ENCODE measurements around the gene KIF18B.
A peak's percentile ranks its signal among the peaks of the same experiment; 100 is the strongest.

Gene KIF18B

DNA sequence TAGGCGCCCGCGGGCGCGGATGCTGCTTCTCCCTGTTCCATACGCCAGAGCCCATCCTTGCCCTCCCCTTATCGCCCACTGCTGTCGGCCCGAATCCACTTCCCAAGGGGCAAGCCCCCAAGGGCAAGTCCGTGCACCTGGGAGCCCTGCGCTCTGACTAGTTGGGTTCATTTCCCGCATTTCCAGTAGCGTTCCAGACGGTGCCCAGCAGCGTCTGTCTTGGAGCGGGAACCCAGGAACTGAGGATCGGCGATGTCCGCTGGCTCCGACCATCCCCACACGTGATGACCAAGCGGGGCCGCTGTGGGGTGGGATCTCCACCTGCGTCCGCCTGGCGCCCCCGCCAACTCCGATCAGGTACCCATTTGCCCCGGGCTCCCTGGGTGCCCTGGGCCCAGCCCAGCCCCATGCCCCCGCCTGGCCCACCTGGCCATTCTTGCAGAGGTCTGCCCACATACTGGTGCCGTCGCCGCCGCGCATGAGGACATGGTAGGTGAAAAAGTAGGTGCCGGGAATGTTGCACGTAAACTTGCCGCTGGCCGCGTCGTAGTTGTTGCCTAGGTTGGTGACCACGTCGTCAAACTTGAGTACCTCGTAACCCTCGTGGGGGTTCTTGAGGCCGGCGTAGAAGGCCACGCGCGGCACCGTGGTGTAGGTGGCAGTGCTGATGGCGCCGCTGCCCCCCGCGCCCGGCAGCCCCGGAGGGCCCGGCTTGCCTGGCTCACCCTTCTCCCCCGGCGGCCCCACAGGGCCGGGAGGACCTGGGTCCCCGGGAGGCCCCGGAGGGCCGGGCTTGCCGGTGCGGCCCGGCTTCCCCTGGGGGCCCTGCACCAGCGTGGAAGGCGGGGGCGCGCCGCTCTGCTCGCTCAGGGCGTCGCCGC, 19.7 kb upstream of the KIF18B start:
- Histone ChIP-seq H3K36me3 (ENCODE audit: control insufficient read depth, insufficient read depth, low read length) (no peaks in the 10 kb centered on the region), H3K4me3 (ENCODE audit: low read length) (no peak overlapping the region), H3K9ac (ENCODE audit: low read length) (no peak overlapping the region), H3K4me1 (ENCODE audit: control insufficient read depth, insufficient read depth, low read length) (peaks cover 26% of the 10 kb centered on the region), H3K9me3 (ENCODE audit: control insufficient read depth, low read length) (no peaks in the 10 kb centered on the region), H3K27me3 (ENCODE audit: control insufficient read depth, insufficient read depth, low read length) (peaks cover 70% of the 10 kb centered on the region)

DNA sequence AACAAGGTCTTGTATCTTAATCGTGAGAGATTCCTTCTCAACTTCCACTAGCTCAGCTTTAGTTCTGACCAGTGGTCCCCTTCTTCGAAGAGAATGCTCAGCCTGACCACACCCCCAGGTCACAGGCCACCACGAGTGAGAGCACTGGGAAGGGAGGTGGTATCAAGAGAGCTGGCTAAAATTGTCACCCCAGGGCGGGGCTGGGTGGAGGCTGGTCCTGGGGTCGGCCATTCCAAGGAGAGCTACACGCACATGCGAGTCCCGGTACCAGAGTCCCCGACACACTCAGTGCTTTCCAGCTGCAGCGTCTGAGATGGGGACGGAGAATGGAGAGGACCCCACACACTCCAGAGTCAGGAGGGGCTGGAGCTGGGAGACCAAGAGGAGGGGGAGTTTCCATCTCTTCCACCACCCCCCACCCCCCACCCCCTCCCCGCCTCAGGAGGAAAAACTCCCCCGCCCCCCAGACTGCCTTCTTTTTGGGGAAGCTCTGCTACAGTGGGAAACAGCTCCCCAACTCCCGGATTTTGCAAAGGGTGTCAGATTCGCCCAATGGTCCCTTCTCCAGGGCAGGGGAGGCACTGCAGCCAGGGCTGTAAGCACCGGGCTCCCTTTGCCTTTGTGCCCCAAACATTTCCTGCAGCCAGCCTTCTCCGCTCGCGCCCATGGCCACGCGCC, 18.9 kb upstream of the KIF18B start:
- no peak overlapping the region for H3K9ac ChIP-seq (ENCODE audit: low read length)
- no peak overlapping the region for H3K4me3 ChIP-seq (ENCODE audit: low read length)
- H3K27me3 ChIP-seq (ENCODE audit: control insufficient read depth, insufficient read depth, low read length) = peaks cover 74% of the 10 kb centered on the region
- H3K9me3 ChIP-seq (ENCODE audit: control insufficient read depth, low read length) = no peaks in the 10 kb centered on the region
- peaks cover 26% of the 10 kb centered on the region for H3K4me1 ChIP-seq (ENCODE audit: control insufficient read depth, insufficient read depth, low read length)
- H3K36me3 ChIP-seq (ENCODE audit: control insufficient read depth, insufficient read depth, low read length) = no peaks in the 10 kb centered on the region

DNA sequence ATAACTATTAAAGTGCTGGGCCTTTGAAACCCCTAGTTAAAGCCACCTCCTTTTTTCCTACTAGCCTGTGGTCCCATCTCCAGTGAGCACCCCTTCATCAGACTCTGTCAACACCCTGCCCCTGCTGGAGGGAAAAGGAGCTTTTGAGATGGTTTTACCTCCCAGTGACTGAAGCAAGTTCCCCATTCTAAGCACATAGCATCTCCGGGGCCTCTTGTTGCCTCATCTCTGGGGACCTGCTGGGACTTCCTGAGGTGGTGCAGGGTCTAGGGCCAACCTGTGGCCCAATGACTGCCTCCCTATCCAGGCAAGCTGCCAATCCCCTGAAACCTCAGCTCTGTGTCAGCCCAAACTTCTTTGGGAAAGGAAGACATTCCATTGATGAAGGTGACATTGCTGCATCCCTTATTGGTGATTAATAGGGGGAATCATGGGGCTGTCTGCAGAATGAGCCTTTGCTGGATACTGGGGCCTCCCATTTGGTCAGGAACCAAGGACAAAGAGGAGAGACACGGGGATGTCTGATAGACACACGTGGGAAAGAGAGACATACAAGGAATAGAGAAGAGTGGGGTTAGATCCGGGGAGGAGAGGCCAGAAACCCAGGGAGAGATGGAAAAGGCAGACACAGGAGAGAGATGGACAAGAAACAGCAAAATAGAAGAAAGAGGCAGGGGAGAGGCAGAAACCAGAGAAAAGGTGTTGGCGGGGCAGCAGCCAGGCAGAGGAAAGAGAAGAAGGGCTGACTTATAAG, 18.1 kb upstream of the KIF18B start:
- Histone ChIP-seq H3K36me3 (ENCODE audit: control insufficient read depth, insufficient read depth, low read length) (no peaks in the 10 kb centered on the region), H3K27me3 (ENCODE audit: control insufficient read depth, insufficient read depth, low read length) (peaks cover 70% of the 10 kb centered on the region), H3K4me3 (ENCODE audit: low read length) (no peak overlapping the region), H3K9me3 (ENCODE audit: control insufficient read depth, low read length) (no peaks in the 10 kb centered on the region), H3K4me1 (ENCODE audit: control insufficient read depth, insufficient read depth, low read length) (peaks cover 26% of the 10 kb centered on the region), H3K9ac (ENCODE audit: low read length) (no peak overlapping the region)

DNA sequence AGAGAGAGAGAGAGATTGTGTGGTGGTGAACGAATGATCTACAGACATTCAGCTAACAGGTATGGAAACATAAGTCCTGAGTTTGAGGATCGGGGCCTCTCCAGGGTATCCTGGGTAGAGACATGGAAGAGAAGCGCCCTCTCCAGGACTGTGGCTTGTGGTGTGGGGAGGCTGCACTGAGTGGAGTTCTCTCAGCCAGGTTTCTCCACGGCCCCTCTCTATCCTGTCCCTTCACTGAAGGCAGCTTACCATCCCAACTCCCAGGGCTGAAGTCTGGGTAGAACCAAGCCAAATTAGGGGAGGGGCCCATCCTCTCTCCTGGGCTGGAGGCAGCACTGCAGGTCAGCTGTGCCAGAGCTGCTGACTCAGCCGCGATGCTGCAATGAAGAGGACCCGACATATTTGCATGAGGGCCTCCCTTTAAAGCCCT, 14.4 kb upstream of the KIF18B start:
- H3K4me1 ChIP-seq (ENCODE audit: control insufficient read depth, insufficient read depth, low read length) = peaks cover 1% of the 10 kb centered on the region
- H3K27me3 ChIP-seq (ENCODE audit: control insufficient read depth, insufficient read depth, low read length) = peaks cover 62% of the 10 kb centered on the region
- H3K36me3 ChIP-seq (ENCODE audit: control insufficient read depth, insufficient read depth, low read length) = no peaks in the 10 kb centered on the region
- H3K4me3 ChIP-seq (ENCODE audit: low read length) = no peak overlapping the region
- no peak overlapping the region for H3K9ac ChIP-seq (ENCODE audit: low read length)
- H3K9me3 ChIP-seq (ENCODE audit: control insufficient read depth, low read length) = no peaks in the 10 kb centered on the region

DNA sequence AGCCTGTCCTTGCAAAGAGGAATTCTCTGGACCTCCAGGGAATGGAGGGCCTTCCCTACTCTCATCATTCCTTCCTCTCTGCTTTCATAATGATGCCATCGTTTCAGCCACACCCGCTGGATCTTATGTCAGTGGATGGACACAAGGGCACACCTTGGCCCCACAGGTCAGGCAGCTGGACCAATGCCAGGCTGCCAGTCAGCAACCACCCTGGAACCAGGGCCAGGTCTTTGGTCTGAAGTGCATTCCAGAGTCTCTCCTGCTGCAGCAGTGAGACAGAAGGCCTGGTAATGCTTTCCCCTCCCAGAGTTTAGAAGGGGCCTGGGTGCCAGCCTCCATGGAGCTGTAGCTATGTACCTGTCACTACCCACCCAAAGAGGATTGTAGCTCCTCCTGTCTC, 13.1 kb upstream of the KIF18B start:
- Histone ChIP-seq H3K4me1 (ENCODE audit: control insufficient read depth, insufficient read depth, low read length) (no peaks in the 10 kb centered on the region), H3K27me3 (ENCODE audit: control insufficient read depth, insufficient read depth, low read length) (peaks cover 52% of the 10 kb centered on the region)

DNA sequence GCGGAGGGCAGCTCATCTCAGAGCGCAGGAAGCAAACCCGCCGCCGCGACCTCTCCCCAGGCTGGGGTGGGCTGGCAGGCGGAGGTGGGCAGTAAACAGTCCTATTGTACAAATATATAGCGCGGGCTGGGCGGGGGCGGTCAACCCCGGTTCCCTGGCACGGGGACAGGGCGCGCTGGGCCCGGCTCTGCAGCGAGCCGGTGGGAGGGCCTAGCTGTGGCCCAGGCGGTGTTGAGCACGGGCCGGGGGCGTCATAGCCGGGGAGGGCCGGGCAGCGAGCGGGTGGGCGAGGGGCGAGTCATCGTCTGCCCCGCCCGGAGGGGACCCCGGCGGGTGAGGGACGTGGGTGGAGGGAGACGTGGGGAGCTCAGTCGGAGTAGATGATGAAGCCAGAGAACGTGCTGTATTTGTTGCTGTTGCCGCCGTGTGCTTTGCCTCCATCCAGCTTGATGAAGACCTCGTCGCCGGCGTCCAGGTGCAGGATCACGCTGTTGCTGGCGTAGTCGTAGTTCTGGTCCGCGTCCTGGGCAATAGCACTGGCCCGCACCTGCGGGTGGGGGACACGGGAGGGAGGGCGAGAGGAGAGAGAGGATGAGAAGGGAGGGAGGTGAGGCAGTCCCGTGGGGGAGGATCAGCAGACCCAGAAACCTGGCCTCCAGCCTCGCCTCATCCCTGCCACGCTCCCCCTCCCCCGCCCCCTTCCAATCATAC, 12.4 kb upstream of the KIF18B start:
- Histone ChIP-seq H3K27me3 (ENCODE audit: control insufficient read depth, insufficient read depth, low read length) (peaks cover 46% of the 10 kb centered on the region), H3K9me3 (ENCODE audit: control insufficient read depth, low read length) (no peaks in the 10 kb centered on the region), H3K4me3 (ENCODE audit: low read length) (no peak overlapping the region), H3K36me3 (ENCODE audit: control insufficient read depth, insufficient read depth, low read length) (no peaks in the 10 kb centered on the region), H3K4me1 (ENCODE audit: control insufficient read depth, insufficient read depth, low read length) (no peaks in the 10 kb centered on the region), H3K9ac (ENCODE audit: low read length) (no peak overlapping the region)

More for the DNA sequence above, 13.1 kb upstream of the KIF18B start:
- Histone ChIP-seq H3K4me3 (ENCODE audit: low read length) (no peak overlapping the region), H3K9me3 (ENCODE audit: control insufficient read depth, low read length) (no peaks in the 10 kb centered on the region), H3K36me3 (ENCODE audit: control insufficient read depth, insufficient read depth, low read length) (no peaks in the 10 kb centered on the region), H3K9ac (ENCODE audit: low read length) (no peak overlapping the region)

DNA sequence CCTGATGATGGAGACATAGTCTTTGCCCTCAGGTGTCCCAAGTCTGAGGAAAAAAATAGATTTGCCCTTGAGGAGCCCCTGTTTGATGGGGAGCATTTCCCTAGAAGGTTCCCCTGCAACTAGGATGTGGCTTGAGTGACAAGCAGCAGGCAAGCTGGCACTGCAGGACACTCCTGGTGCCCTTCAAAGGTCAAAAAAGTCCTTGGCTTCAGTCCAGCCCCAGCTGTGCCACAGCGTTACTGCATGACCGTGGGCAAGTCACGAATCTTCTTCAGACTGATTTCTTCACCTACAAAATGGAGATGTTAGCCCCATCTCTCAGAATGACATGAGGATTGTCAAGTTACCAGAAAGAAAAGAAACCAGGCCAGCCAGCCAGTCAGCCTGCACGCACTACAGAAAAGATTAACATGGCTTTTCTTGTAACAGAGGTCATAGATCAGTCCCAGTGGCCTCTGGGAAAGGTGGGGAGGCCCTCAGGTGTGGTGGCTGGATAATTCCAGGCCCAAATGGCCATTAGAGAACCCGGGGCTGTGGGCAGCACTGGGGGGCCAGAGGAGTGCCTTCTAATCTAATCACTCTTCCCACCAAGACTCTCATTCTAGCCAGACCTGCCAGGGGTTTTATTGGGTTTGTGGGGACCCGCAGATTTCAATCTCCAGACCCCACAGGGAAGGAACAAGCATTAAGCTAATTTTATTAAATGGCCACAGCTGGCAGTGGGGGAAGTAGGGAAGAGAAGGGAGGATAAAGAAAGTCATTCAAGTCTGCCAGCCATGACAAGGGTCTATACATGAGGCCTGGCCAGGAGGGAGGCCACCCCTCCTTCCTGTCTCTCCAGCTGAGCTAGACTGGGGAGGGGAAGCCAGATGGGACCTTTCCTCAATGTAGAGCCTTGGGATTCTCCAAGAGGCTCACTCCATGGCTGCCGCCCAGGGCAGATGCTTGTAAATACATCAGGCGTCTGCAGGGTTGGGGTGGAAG, 9.7 kb upstream of the KIF18B start:
- H3K36me3 ChIP-seq (ENCODE audit: control insufficient read depth, insufficient read depth, low read length) = no peaks in the 10 kb centered on the region
- H3K27me3 ChIP-seq (ENCODE audit: control insufficient read depth, insufficient read depth, low read length) = peaks cover 34% of the 10 kb centered on the region
- no peak overlapping the region for H3K4me3 ChIP-seq (ENCODE audit: low read length)
- H3K4me1 ChIP-seq (ENCODE audit: control insufficient read depth, insufficient read depth, low read length) = no peaks in the 10 kb centered on the region
- H3K9ac ChIP-seq (ENCODE audit: low read length) = no peak overlapping the region
- no peaks in the 10 kb centered on the region for H3K9me3 ChIP-seq (ENCODE audit: control insufficient read depth, low read length)

DNA sequence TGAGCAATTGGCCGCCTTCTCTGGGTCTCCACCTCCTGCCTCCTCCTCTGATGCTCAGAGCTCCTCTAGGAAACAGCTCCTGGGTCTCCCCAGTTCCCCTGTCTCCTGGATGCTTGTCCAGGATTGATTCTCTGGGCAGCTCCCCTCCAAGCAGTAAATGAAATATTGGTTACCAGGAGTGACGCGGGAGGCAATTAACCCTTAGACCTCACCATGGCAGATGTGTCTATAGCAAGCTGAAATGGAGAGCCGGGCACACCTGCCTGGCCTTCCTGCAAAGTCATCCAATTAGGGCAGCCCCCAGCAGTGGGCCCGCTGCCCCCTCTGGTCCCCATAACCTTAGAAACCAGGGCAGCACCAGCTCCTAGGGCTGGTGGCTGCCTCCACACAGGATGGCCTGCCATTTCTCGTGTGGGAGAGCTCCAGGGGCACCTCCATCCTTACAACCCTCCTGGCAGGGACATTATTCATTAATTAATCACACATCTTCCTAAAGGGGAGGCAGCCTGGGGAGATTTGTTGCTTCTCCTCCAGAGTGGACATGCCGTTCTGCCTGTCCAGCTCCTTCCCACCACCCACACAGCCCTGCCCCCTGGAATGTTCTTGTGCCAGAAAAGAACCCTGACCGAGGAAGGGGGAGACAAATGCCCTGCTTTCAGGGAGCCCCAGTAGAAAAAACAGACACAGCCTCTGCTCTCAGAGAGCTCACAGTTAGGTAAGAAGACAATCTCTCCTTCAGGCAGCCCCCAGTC, 8.3 kb upstream of the KIF18B start:
- H3K4me1 ChIP-seq (ENCODE audit: control insufficient read depth, insufficient read depth, low read length) = no peaks in the 10 kb centered on the region
- H3K36me3 ChIP-seq (ENCODE audit: control insufficient read depth, insufficient read depth, low read length) = no peaks in the 10 kb centered on the region
- H3K9ac ChIP-seq (ENCODE audit: low read length) = no peak overlapping the region
- H3K9me3 ChIP-seq (ENCODE audit: control insufficient read depth, low read length) = no peaks in the 10 kb centered on the region
- H3K4me3 ChIP-seq (ENCODE audit: low read length) = no peak overlapping the region
- peaks cover 28% of the 10 kb centered on the region for H3K27me3 ChIP-seq (ENCODE audit: control insufficient read depth, insufficient read depth, low read length)

DNA sequence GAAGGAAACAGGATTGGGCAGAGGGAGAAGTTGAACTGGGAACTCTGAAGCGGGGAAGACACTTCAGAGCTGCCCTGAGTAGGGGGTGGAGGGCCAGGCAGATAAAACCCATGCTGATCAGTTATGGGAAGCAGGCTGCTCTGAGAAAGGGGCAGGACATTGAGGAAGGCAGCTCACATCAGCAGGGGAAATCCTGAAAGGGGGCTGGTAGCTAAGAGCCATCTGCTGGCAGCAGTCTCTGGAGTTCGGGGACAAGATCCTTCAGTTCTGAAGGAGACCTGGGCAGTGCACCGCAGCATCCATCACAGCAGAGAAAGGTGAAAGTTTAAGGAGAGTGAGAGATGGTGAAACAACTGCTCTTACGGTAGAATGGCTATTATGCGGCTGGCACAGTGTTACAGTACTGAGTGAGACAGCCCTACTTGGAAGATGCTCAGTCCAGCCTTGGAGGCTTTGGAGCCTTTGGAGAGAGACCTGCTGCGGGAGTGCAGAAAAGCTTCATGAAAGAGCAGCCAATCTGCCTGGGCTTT, 5.4 kb upstream of the KIF18B start:
- no peak overlapping the region for H3K9ac ChIP-seq (ENCODE audit: low read length)
- no peaks in the 10 kb centered on the region for H3K36me3 ChIP-seq (ENCODE audit: control insufficient read depth, insufficient read depth, low read length)
- no peak overlapping the region for H3K4me3 ChIP-seq (ENCODE audit: low read length)
- peaks cover 7% of the 10 kb centered on the region for H3K4me1 ChIP-seq (ENCODE audit: control insufficient read depth, insufficient read depth, low read length)
- peaks cover 10% of the 10 kb centered on the region for H3K27me3 ChIP-seq (ENCODE audit: control insufficient read depth, insufficient read depth, low read length)
- H3K9me3 ChIP-seq (ENCODE audit: control insufficient read depth, low read length) = no peaks in the 10 kb centered on the region

DNA sequence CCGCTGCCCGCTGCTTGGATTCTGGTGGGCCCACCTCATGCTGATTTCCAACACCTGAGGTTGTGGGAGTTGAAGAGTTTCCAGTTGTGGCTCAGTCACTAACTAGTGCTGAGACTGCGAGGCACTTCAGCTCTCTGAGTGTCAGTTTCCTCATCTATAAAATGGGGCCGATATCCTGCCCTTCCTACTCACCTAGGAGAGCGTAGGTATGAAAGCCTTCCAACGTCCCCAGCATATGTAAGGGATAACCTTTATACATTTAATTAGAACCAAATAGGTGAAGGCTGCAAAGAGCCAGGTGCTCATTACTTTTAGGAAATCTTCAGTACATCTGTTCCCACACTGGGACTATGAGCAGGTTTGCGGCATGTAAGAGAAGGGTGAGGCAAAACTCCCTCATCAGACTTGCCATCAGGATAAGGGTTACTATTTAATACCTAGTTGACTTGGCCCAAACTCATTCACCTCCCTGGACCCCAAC, 782 bp upstream of the KIF18B start:
- Histone ChIP-seq H3K9me3 (ENCODE audit: control insufficient read depth, low read length) (no peaks in the 10 kb centered on the region), H3K4me3 (ENCODE audit: low read length) (peak overlapping the region; percentile 80), H3K9ac (ENCODE audit: low read length) (peak overlapping the region; percentile 61), H3K36me3 (ENCODE audit: control insufficient read depth, insufficient read depth, low read length) (no peaks in the 10 kb centered on the region), H3K27me3 (ENCODE audit: control insufficient read depth, insufficient read depth, low read length) (no peaks in the 10 kb centered on the region), H3K4me1 (ENCODE audit: control insufficient read depth, insufficient read depth, low read length) (peaks cover 13% of the 10 kb centered on the region)
